Heart left ventricle (tissue), 13 donors: ENCODE data around the gene LRP11.

Experiments used
- CTCF ChIP-seq, 12 donors: fragments of 200-600 bp; sonication (generic) in 4 of 12; IDR thresholded peaks; one replicate each; pipeline versions ENCODE4 v1.5.0 to v1.8.0; 2018 to 2022; ENCODE audit warnings: antibody characterized with exemption in 12 of 12, mild to moderate bottlenecking in 5 of 12
- POLR2A ChIP-seq, 2 donors: fragments of 450-650 bp; IDR thresholded peaks; one replicate each; pipeline ENCODE4 v1.6.1; 2017; ENCODE audit warnings: antibody characterized with exemption in 2 of 2, mild to moderate bottlenecking in 2 of 2, moderate library complexity in 2 of 2
- donor health status: ischemic (EF 13 %, LVEDD 7.1; RV severe dilation, severe dysfunction).
- donor health status: DM: no; HTN: yes; CAD: no.
- donor health status: DM: no; HTN: no; CAD: no.
- donor health status: ischemic (EF 25% LVEDD 6.9; RV normal size, moderate dysfunction).
- donor health status: ischemic (EF 25% LVEDD 5.7; RV mildly dilated, moderate dysfunction).
- donor health status: ischemic (EF 35%, LVEDD 5.7; RV mildly dilated, moderate dysfunction).
- donor health status: nonischemic (EF 11% LVEDD 7.7; RV severe dilation, severe dysfunction).
- donor health status: DM: yes; HTN: yes; CAD: no.
- donor health status: PGD.
- donor health status: ischemic (EF 29% LVEDD 5.4; RV normal size, mild dysfunction).
- donor health status: nonischemic (EF 23%, LVEDD 6.1; RV moderate dilation, normal function).

DNA sequence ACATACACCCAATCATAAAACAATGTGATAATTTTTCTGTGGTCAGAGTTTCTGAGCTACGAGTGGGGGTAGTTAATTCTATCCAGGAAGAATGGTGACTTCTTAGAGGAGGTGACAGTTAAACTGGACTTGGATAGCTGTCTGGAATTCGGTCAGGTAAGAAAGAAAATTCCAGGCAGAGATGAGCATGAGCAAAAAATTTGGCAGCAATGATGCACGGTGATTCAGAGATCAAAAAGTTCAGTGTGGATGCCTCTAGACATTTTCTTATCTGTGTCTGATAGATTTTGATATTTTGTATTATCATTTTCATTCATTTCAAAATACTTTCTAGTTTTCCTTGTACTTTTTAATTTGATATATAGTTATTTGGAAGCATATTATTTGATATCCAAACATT is 21.7 kb upstream of the LRP11 start:
- no peak for TF ChIP-seq POLR2A (IDR thresholded peaks at IDR 0.05)
- TF ChIP-seq CTCF (IDR thresholded peaks at IDR 0.05) = no peak
